ENCODE data around the gene TTYH1.

DNA sequence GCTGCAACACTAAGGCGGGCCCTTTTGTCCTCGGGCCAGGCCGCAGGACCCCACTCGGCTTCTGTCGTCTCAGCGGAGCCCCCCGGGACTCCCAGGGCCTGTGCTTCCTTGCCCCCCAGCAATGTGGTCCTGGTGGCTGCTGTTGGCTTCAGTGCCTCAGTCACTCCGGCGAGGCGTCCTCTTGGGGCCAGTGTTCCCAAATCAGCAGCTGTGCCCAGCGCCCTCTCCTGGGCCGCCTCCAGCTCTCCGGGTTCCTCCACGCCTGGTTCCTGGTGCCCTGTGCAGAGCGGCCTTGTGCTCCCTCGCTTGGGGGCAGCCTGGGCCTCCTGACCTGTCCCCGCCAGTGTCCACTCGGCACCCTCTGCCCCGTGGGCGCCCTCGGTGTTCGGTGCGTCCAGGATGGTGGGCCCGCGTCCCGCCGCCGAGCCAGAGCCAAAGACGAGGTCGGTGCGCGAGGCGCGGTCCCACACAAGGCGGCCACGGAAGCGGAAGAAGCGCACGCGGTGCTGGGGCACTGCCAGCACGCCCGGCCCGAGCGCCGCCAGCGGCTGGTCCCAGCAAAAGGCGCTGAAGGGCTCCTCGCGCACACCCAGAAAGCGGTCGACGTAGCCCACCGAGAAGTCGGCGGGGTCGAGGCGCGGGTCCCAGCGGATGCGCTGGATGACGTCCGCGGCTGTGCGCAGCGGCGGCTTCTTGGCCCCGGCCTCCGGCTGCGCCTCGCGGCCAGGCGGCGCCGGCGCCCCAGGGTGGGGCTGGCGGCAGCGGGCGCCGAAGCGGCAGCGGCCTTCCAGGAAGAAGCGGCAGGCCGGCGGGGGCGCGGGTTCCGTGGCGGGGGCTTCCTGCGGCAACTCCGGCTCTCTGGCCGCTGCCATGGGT, 47.6 kb downstream of the TTYH1 start:
- TF ChIP-seq POLR2A (IDR thresholded peaks at IDR 0.05) = no peak
- TF ChIP-seq, protein P1, sequence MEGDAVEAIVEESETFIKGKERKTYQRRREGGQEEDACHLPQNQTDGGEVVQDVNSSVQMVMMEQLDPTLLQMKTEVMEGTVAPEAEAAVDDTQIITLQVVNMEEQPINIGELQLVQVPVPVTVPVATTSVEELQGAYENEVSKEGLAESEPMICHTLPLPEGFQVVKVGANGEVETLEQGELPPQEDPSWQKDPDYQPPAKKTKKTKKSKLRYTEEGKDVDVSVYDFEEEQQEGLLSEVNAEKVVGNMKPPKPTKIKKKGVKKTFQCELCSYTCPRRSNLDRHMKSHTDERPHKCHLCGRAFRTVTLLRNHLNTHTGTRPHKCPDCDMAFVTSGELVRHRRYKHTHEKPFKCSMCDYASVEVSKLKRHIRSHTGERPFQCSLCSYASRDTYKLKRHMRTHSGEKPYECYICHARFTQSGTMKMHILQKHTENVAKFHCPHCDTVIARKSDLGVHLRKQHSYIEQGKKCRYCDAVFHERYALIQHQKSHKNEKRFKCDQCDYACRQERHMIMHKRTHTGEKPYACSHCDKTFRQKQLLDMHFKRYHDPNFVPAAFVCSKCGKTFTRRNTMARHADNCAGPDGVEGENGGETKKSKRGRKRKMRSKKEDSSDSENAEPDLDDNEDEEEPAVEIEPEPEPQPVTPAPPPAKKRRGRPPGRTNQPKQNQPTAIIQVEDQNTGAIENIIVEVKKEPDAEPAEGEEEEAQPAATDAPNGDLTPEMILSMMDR (IDR thresholded peaks at IDR 0.05) = peak in 2 of 6 experiments; percentile 25 to 47
- TF ChIP-seq POLR2AphosphoS5 (IDR thresholded peaks at IDR 0.05) = peak; percentile 75 to 83

Data from upper lobe of left lung (tissue), 4 donors.